Inflammatory macrophage treated with lipopolysaccharide for 4 hours (primary cell): ENCODE data around the gene UBAP2.
"Not testable (repeated sequence)": the region's sequence is repeated elsewhere in the genome, so short reads cannot be mapped to it uniquely, and the experiment has no call there.

Experiments used
- DNase-seq: peaks from one replicate; pipeline ENCODE4 v3.0.0-alpha.2; 2020

Gene UBAP2

DNA sequence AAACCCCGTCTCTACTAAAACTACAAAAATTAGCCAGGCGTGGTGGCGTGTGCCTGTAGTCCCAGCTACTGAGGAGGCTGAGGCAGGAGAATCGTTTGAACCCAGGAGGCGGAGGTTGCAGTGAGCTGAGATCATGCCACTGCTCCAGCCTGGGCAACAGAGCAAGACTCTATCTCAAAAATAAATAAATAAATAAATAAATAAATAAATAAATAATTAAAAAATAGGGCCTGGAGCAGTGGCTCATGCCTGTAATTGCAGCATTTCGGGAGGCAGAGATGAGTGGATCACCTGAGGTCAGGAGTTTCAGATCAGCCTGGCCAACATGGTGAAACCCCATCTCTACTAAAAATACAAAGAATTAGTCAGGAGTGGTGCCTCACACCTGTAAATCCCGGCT lies 86.2 kb downstream of the UBAP2 start:
- not testable (repeated sequence) for DNase-seq

DNA sequence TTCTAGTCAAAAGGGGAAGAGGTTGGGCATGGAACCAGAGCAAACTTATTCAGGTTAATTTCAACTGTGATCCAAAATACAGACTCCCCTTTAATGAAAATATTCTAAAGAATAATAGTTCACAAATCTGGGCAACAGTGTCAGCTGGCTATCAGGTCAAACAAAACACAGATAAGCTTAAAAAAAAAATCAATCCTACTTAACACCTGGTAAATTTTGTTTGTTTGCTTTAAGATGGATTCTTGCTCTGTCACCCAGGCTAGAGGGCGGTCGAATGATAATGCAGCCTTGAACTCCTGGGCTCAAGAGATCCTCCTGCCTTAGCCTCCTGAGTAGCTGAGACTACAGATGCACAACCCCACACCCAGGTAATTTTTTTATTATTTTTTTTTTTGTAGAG lies 89.0 kb downstream of the UBAP2 start:
- no peak for DNase-seq

DNA sequence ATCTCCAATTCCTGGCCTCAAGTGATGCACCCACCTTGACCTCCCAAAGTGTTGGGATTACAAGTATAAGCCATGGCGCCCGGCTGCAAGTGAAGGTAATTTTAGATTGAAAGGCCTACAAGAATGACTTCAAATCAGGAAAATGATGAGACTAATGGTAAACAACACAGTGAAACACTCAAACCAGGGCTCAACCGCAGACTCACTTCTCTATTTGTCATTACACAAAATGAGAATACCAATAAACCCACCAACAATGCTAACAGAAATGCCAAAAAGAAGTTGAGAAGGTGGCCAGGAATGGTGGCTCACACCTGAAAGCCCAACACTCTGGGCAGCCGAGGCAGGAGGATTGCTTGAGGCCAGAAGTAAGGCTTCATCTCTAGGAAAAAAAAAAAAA lies 92.1 kb downstream of the UBAP2 start:
- no peak for DNase-seq

DNA sequence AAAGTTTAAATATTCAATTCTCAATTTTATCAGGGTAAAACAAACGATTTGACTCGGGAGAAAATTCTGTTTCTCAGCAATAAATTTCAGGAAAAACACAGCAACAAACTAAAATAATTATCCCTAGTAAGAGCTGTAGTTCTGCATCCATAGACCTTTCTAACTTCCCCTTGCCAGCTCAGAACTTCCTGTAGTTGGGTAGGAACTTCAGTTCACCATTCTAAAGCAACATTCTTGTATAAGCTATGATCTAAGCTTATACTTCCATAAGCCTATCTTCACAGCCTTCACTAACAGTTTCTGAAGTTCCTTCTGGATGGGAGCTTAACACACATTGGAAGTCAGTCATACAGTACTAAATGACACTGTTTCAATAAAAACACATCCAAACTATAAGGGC lies 96.6 kb downstream of the UBAP2 start:
- DNase-seq: peak; percentile 48

DNA sequence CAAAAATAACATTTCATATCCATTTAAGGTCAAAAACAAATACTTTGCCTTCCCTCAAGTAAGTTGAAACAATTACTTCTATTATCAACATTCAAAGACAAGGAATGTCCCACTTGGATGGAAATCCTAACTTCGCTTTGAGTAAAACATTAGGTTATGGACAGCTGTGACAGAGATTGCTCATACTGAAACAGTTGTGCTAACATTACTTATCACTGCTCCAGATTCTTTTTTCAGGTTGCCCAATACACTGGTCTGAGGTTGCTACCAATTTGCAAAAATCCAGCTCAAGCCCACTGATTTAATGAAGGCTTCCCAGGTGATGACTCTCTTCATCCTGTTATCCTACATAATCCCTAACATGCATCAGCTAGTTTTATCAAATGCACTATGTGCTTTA lies 98.3 kb downstream of the UBAP2 start:
- no peak for DNase-seq

DNA sequence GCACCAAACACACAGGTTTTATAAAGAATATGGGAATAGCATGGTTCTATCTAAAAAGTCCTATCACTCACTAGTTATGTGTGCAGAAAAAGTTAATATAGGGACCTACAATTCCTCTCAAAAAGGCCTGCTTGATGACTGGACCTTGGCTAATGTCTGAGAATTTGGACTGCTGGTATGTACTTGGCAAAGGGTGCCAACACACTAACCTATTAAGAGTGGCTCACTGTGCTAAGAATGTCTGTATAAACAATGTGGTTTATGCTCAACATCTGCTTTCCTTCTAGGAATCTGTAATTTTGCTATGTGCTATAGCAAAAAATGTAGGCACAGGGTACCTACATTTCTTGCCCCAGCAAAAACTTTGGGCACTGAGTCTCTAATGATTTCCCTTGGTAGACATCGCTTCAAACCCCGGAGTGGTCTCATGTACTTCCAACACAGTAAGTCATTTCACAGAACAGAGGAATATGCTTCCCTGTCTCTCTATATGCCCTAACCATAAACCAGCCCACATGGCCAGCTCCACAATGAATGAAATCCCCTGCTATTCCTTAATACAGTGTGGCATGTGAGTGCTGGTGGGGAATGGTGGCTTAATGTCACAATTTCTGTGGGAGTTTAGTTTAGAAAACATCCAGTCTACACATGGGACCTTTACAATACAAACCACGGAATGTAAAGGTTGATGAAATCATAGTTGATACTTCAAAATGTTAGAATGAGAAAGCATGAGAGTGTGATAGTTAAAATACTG lies 101.7 kb downstream of the UBAP2 start:
- DNase-seq: no peak

DNA sequence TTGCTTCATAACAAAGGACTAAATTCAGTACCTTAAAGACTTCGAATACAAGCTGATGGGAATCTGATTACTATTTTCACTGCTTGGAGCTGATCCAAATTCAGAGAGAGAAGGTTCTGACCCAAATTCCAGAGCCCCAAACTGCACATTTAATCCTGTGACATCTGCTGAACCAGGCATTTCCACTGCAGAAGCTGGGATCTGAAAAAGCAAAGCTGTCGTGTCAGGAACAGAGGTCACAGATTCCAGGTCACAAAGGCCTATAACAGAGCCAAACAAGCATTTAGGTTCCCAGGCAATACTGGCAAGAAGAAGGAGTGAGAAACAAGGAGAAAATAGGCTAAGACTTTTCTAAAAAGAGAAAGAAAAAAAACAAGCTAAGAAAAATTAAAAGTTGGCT lies 105.3 kb downstream of the UBAP2 start:
- no peak for DNase-seq

DNA sequence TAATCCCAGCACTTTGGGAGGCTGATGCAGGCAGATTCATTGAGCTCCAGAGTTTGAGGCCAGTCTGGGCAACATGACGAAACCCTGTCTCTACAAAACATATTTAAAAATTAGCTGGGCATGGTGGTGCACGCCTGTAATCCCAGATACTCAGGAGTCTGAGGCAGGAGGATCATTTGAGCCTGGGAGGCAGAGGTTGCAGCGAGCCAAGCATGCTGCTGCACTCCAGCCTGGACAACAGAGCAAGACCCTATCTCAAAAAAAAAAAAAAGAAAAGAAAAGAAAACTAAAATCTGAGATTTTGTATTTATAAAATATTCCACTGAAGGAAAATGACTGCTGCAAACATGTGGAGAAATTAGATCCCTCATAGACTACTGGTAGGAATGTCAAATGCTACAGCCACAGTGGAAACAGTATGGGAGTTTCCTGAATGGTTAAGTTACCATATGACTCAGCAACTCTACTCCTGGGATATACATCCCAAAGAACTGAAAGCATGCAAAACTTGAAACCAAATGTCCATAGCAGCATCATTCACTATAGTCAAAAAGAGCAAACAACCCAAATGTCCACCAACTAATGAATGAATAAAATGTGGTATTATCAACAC lies 106.1 kb downstream of the UBAP2 start:
- DNase-seq: no peak

DNA sequence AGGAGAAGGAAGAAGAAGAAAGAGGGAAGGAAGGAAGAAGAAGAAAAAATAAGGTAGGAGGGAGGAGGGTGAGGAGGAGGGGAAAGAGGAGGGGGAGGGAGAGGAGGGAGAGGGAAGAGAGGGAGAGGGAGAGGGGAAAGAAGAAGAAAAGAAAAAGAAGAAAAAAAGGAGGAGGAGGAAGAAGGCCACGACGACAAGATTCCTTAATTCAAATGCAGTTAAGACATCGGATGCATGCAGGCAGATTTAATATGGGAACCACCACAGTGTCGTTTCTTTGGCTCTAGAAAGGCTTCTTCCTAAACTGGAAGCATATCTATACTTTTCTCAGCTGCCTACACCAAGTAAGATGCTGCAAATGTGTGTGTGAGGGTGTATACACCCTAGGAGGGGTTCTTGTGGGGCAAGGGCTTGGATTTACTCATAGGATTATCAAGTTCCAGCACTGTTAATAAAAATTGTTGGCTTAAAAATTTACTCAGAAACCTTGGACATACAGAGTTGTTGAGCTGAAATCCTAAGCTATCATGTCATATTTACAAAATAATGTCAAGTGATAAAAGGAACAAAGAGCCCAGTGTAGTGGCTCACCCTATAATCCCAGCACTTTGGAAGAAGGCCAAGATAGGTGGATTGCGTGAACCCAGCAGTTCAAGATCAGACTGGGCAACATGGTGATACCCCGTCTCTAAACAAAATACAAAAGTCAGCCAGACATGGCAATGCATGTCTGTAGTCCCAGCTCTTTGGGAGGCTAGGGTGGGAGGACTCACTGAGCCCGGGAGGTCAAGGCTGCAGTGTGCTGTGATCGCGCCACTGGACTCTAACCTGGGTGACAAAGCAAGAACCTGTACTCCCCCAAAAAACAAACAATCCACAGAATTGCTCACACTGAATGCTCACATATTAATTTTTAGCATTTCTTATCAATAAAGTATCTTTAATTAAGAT lies 108.5 kb downstream of the UBAP2 start:
- no peak for DNase-seq

DNA sequence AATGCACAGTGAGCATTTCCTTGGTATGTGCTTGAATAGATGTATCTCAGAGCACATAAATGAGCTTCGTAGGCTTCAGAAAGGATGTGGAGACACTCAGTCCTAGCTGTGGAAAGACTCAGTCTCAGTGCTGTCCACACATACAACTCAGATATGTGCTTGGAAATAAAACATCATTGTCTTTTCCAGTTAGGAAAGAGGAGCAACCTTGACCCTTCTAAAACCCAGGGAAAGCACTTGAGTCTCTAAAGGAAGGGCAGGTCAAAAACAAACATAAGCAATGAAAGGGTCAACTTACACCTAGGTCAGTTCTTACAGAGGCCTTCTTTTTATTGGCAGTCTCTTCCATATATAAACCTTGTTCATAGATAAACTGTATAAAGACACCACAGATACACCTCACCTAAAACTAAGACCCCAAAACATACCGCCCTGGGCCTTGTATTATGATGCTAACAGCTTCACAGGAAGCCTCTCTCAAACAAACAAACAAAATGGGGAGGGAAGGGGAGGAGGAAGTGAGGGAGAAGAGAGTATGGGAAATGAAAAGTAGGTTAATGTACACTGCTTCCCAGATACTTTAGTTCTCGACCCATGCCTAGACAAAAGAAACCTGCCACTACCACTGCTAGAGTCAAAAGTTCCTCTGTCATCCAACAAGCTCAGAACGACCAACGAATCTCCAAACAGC lies 114.4 kb downstream of the UBAP2 start:
- no peak for DNase-seq

DNA sequence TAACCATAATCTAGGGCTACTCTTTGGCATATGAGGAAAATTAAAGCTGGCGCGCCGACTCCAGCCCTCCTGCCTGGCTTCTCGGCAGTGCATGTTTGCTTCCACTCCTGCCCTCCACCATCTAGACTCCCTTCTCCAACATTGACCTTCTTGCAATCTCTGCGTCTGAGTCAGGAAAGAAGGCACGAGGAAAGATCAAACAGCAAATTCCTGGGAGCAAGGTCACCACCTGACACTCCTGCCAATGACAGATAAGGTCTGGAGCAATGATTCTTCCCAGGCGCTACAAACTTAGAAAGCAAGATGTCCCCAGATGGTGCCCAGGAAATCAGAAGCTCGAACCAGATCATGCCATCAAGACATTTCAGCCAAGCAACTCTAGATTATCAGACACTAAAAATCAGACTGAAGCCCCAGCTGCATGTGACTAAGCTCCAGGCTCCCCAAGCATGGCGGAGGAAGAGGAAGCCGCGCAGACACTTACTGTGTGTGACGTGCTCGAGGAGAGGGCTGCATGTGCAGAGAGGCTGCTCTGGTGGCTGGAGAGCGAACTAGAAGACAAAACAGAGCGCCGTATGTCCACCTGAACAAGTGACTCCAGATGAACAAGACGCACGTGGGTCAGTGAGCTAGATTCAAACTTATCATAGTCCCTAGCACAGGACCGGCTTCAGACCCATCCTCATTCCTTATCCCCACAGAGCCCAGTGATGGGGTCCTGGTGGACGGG lies 116.4 kb downstream of the UBAP2 start:
- DNase-seq: no peak

DNA sequence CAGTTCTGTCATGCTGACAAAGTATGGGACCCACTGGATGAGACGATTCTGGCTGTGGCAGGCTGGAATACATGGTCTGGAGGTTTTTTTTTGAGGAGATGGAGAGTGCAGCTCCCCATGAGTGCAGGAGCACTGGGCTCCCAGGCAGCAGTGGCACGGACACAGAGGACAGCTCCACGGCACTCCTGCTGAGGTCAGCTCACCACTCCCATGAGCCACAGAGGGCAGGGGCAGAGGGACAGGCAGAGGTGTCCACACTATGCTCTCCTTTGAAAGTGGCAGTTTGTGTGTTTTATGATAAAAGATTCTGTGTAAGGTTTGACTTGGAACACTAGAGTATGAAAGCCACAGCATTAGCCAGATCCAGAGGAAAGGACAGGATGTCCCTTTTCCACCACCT lies 117.4 kb downstream of the UBAP2 start:
- DNase-seq: no peak

DNA sequence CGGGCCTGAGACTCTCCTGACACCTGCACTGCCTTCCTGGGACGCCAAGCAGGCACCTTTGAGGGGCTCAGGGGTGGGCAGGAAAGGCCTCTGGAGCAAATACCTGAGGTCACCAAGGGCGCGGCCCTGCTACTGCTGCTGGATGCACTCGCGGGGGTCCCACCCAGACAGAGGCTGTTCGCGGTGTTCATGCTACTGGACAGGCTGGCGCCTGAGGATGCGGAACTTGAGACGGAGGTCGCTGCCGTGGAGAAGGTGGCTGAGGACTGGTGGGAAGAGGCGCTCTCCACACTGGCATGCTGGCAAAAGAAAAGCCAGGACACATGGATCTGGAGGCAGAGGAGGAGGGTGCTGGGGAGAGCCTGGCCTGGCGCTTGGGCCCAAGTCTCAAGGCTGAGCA lies 121.0 kb downstream of the UBAP2 start:
- no peak for DNase-seq

DNA sequence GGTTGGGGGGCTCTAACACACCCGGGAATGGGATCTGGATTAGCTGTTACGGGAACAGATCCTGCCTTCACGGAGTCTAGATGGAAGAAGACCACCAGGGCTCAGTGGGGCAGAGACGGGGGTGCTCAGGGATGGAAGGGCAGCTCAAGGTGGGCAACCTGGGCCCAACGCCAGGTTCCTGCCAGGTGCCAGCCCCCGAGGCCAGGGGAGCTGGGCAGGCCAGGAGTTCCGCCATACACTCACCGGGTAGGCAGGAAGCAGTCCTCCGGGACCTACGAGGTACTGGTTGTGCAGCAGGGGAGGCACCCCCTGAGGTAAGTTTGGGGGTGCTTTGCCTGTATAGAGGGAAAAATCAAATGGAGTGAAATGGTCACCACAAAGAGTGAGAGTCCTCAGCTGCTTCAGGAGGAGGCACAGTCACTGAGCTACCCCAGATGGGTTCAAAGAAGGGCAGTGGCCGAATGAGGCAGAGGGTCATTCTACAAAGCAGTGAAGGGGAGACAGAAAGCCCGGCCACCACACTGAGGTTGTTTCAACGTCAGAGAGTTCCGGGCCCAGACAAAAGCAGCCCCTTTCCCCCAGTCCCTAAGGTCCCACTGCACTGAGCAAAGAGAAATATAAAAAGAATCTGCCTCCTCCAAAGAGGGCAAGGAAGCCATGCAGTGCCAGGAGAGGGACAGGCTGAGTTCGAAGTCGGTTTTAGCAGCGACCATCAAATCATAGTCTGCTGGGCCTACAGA lies 121.8 kb downstream of the UBAP2 start:
- DNase-seq: no peak

DNA sequence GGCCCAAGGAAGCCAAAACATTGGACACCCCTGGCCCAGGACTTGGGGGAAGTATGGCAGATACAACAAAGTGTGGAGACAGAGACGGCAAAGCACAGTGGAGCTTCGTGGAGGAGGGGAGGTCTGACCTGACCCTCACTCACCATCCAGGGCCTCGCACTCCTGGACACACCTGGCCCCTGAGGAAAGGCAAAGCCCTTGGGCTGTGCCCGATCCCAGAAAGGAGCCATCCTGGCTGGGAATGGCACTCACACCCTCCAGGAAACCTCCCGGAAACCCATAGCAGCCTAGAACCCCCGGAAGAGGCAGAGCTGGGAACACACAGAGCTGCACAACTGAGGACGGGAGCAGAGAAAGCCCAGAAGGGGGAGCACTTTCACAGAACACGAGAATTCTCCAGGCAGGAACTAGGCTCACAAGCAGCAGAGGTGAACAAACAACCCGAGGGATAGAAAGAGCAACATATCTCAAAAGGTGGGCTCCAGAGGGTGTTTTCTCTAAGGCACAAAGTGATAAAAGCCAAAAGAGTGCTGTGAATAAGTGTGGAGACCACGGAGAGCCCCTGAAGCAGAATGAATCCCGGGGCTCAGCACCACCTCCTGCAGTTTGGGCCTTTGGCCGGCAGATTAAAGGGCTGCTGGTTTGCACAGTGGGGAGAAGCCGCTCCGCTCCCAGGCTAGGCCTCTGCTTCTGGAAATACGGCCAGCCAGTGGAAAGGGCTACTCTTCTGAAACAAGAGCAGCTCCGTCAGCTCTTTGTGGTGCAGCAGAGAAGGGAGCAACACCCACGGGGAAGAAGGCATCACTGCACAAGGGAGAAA lies 123.5 kb downstream of the UBAP2 start:
- no peak for DNase-seq

DNA sequence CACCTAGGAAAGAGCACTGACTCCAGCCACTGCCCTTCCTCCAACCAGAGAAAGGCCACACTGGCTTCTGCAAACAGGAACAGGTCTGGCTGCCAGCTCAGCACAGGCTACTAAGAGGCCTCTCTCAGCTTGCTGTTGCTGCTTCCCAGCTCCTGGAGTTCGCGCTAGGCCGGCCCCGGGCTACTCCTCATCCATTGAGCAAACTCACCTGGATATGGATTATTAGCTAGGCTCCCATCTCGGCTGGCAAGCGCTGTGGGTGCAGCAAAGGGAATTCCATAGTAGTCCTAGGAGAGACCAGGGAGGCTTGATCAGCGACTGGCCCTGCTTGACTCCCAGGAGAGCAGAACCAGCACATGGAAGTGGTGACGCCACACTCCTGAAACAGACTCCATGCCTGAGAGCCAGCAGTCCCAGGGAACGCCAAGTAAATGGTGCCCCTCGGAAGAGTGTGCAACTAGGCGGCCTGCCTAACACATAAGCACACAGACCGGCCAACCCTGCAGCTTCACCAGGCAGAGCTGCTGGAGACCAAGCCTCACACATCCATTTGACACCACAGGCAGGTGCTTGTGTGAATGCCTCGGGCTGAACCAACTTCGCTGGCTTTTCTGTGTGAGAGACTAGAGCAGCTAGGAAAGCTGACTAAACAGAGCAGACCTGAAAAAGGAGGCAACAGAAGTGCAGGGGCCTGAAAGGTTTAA lies 124.5 kb downstream of the UBAP2 start:
- DNase-seq: no peak

DNA sequence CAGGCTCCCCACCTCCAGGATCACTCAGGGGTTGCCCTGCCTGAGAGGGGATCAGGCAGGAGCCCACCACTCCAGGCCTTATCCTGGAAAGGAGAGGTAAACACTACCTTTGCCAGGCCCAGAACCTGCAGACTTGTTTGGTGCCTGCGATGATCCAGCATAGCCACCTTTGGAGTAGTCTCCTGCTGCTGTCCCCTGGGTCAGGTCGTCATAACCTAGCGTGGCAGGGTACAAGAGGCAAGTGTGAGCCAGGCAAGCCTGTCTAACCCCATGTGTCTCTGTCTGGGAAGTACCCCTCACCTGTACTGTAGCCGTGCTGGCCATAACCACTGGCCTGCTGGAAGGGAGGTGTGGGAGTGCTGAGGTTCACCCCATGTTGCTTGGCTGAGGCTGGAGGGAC lies 125.6 kb downstream of the UBAP2 start:
- no peak for DNase-seq

DNA sequence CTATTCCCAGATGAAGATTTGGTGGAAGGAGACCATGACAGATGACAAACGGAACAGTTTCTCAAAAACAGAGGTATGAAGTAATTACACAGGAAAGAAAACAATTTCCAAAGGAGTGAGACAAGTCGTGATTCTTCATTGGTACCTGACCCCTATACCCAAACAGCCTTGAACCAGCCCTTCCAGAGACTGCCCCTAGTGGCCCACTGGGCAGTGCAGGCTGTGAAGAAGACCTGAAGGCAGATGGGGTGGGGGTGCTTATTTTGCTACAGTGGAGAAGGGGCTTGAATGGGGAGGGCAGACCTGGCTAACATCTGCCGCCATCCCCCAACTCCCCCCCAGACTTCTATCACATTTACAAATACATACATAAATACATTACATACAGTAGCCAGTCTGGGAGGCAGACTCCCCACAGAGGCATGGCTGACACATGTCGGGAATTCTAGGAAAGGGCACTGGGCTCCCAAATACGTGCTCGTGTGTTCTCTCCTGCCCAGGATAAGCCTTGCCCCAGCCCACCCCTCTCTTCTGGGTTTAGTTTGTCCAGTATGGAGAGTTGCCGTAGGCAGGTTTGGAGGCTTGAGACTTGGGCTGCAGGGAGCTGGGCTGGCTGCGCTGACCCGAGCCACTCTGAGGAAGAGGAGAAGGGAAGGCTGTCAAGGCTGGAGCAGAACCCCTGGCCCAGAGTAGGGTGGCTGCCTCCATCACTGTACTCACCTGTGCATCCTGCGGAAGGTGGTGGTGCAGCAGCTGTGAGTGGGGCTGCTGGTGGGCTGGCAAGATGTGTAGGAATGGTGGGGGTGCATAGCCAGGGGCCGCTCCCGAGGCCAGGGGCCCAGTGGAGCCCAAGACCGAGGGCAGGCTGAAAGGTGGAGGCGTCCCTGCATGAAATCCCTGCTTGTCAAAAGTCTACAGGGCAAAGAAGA lies 126.5 kb downstream of the UBAP2 start:
- no peak for DNase-seq
